Ectodermal cell (in vitro differentiated cells): ENCODE measurements around the gene RPL13.

Experiments used
- H3K27ac ChIP-seq: 2 replicates; pipeline ENCODE4 v1.7.0; 2013; ENCODE audit warnings: mild to moderate bottlenecking, low read depth, low read length; ENCODE audit not compliant: insufficient read depth, poor library complexity, severe bottlenecking
- H3K27me3 ChIP-seq: 2 replicates; pipeline ENCODE4 v1.7.0; 2013; ENCODE audit warnings: mild to moderate bottlenecking, low read length; ENCODE audit not compliant: insufficient read depth, control insufficient read depth, poor library complexity, severe bottlenecking
- H3K36me3 ChIP-seq: one replicate; pipeline ENCODE4 v1.7.0; 2013; ENCODE audit warnings: low read length; ENCODE audit not compliant: control insufficient read depth, insufficient read depth
- H3K4me1 ChIP-seq: one replicate; pipeline ENCODE4 v1.7.0; 2013; ENCODE audit warnings: low read length; ENCODE audit not compliant: control insufficient read depth, insufficient read depth
- H3K4me3 ChIP-seq: 2 replicates; pipeline ENCODE4 v1.7.0; 2013; ENCODE audit warnings: low read depth, low read length, control low read depth; ENCODE audit not compliant: insufficient read depth
- H3K9me3 ChIP-seq: 2 replicates; pipeline ENCODE4 v1.7.0; 2013; ENCODE audit warnings: mild to moderate bottlenecking, low read length, moderate library complexity; ENCODE audit not compliant: control insufficient read depth
- WGBS, 2 experiments: methylation state at CpG; one replicate each; pipeline ENCODE4 v1.1.7; 2013; ENCODE audit warnings: missing lambda C conversion rate in 2 of 2; 5-methylcytosine and 5-hydroxymethylcytosine counted together

Gene RPL13

GRCh38 chr16:89544713-89545043 lies 15.8 kb upstream of the RPL13 start:
- 97% methylated on average over 13 of the region's 13 CpGs for WGBS, 2 experiments
- H3K9me3 ChIP-seq = no peaks in the 10 kb centered on the region
- no peak overlapping the region for H3K27ac ChIP-seq
- no peak overlapping the region for H3K4me3 ChIP-seq
- no peaks in the 10 kb centered on the region for H3K4me1 ChIP-seq
- no peaks in the 10 kb centered on the region for H3K27me3 ChIP-seq
- peaks cover 25% of the 10 kb centered on the region for H3K36me3 ChIP-seq

- whole genome bisulfite sequencing, 2 experiments = 94 to 95% methylated on average over 17 of the region's 17 CpGs
- Histone ChIP-seq H3K4me3 (no peak overlapping the region), H3K27ac (no peak overlapping the region), H3K36me3 (peaks cover 25% of the 10 kb centered on the region), H3K4me1 (no peaks in the 10 kb centered on the region), H3K9me3 (no peaks in the 10 kb centered on the region), H3K27me3 (no peaks in the 10 kb centered on the region)
Observed at GRCh38 chr16:89545044-89545830, 15.2 kb upstream of the RPL13 start.

- H3K9me3 ChIP-seq = no peaks in the 10 kb centered on the region
- H3K36me3 ChIP-seq = peaks cover 31% of the 10 kb centered on the region
- no peaks in the 10 kb centered on the region for H3K27me3 ChIP-seq
- H3K4me3 ChIP-seq = no peak overlapping the region
- 94 to 95% methylated on average over 26 of the region's 26 CpGs for WGBS, 2 experiments
- no peak overlapping the region for H3K27ac ChIP-seq
- no peaks in the 10 kb centered on the region for H3K4me1 ChIP-seq
Observed at GRCh38 chr16:89545831-89546574, 14.5 kb upstream of the RPL13 start.

- Histone ChIP-seq H3K4me3 (no peak overlapping the region), H3K27ac (no peak overlapping the region), H3K36me3 (peaks cover 35% of the 10 kb centered on the region), H3K9me3 (no peaks in the 10 kb centered on the region), H3K27me3 (no peaks in the 10 kb centered on the region), H3K4me1 (no peaks in the 10 kb centered on the region)
- WGBS, 2 experiments = 91 to 92% methylated on average over 19 of the region's 19 CpGs
Observed at GRCh38 chr16:89546781-89547180, 13.7 kb upstream of the RPL13 start.

- WGBS, 2 experiments = 93 to 97% methylated on average over 17 of the region's 17 CpGs
- Histone ChIP-seq H3K27me3 (no peaks in the 10 kb centered on the region), H3K9me3 (no peaks in the 10 kb centered on the region), H3K4me1 (no peaks in the 10 kb centered on the region), H3K36me3 (peaks cover 39% of the 10 kb centered on the region), H3K4me3 (no peak overlapping the region), H3K27ac (no peak overlapping the region)
Observed at GRCh38 chr16:89547291-89547690, 13.2 kb upstream of the RPL13 start.

- Histone ChIP-seq H3K9me3 (no peaks in the 10 kb centered on the region), H3K4me3 (no peak overlapping the region), H3K4me1 (no peaks in the 10 kb centered on the region), H3K36me3 (peaks cover 45% of the 10 kb centered on the region), H3K27ac (no peak overlapping the region), H3K27me3 (no peaks in the 10 kb centered on the region)
- 96 to 98% methylated on average over 20 of the region's 20 CpGs for WGBS, 2 experiments
Observed at GRCh38 chr16:89547860-89548259, 12.6 kb upstream of the RPL13 start.

- WGBS, 2 experiments = 93% methylated on average over 28 of the region's 28 CpGs
- H3K4me3 ChIP-seq = no peak overlapping the region
- H3K9me3 ChIP-seq = no peaks in the 10 kb centered on the region
- H3K27me3 ChIP-seq = no peaks in the 10 kb centered on the region
- H3K36me3 ChIP-seq = peaks cover 49% of the 10 kb centered on the region
- no peaks in the 10 kb centered on the region for H3K4me1 ChIP-seq
- H3K27ac ChIP-seq = no peak overlapping the region
Observed at GRCh38 chr16:89548344-89549006, 12.0 kb upstream of the RPL13 start.

- Histone ChIP-seq H3K9me3 (no peaks in the 10 kb centered on the region), H3K27ac (no peak overlapping the region), H3K27me3 (no peaks in the 10 kb centered on the region), H3K36me3 (peaks cover 54% of the 10 kb centered on the region), H3K4me1 (no peaks in the 10 kb centered on the region), H3K4me3 (no peak overlapping the region)
- WGBS, 2 experiments = 96 to 97% methylated on average over 10 of the region's 10 CpGs
Observed at GRCh38 chr16:89549007-89549700, 11.3 kb upstream of the RPL13 start.

- no peaks in the 10 kb centered on the region for H3K4me1 ChIP-seq
- H3K9me3 ChIP-seq = no peaks in the 10 kb centered on the region
Observed at GRCh38 chr16:89550421-89551007, 10.0 kb upstream of the RPL13 start.

More at GRCh38 chr16:89550421-89551007, 10.0 kb upstream of the RPL13 start:
- Histone ChIP-seq H3K4me3 (no peak overlapping the region), H3K36me3 (peaks cover 55% of the 10 kb centered on the region), H3K27ac (no peak overlapping the region), H3K27me3 (no peaks in the 10 kb centered on the region)
- WGBS, 2 experiments = 96 to 97% methylated on average over 22 of the region's 22 CpGs
